GM19025 (cell line): Measurements from ENCODE around the gene CHST11.
"Not testable (repeated sequence)": the region's sequence is repeated elsewhere in the genome, so short reads cannot be mapped to it uniquely, and the experiment has no call there.

Source experiments
- ATAC-seq: cut with Tn5 transposase; IDR thresholded peaks from one replicate; pipeline ENCODE4 v1.9.1; 2021; ENCODE audit warnings: mild to moderate bottlenecking, low read depth, moderate library complexity; ENCODE audit not compliant: unreplicated experiment

Gene CHST11

GRCh38 chr12:104805186-104805585, 348.4 kb downstream of the CHST11 start:
- no peak for ATAC-seq

- not testable (repeated sequence) for ATAC-seq
Observed at GRCh38 chr12:104806194-104806593, 349.4 kb downstream of the CHST11 start.

DNA sequence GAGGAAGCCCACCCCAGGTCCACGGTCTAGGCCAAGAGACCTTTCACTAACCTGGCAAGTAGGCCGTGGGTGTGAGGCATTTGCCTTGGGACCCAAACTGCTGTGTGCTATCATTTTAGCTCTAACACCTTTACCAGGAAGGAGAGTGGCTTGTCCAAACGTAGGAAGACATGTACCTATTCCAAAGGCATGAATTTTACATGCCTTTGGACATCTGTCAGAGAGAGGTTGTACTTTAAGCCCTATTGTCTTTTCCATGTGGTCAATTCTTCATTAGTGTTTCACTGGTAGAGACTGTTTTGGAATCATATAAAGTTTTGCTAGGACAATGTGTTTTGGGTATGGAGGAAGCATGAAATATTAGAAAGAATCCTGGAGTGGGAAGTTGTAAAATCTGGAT, 352.5 kb downstream of the CHST11 start:
- ATAC-seq, result no peak

GRCh38 chr12:104809706-104810385, 353.1 kb downstream of the CHST11 start:
- no peak for ATAC-seq
